Fibroblast of skin of left biceps (primary cell): ENCODE data around the gene ARID5B.
"Not testable (repeated sequence)": the region's sequence is repeated elsewhere in the genome, so short reads cannot be mapped to it uniquely, and the experiment has no call there.

Experiments used
- DNase-seq, 2 experiments: peaks; one replicate each; pipeline ENCODE4 v3.0.0-alpha.2; 2013; ENCODE audit warnings: low read depth in 2 of 2

ARID5B gene

DNA sequence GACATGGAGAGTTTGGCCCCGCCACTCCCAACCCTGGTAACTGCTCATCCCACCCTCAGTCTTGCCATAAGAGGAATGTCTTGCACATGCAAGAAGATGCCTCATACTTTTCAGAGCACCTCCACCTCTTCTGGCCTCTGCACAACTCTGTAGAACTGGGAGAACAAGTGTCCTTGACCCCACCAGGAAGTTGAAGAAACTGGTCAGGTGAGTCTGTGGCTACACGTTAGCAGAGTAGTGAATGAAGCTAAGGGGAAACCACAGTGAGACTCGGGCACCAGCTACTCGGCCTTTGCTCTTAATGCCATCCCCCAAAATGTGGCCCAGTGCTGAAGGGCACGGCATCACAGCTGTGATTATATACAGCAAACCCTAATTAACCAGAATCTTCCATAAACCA, 110.1 kb downstream of the ARID5B start:
- no peak for DNase-seq

DNA sequence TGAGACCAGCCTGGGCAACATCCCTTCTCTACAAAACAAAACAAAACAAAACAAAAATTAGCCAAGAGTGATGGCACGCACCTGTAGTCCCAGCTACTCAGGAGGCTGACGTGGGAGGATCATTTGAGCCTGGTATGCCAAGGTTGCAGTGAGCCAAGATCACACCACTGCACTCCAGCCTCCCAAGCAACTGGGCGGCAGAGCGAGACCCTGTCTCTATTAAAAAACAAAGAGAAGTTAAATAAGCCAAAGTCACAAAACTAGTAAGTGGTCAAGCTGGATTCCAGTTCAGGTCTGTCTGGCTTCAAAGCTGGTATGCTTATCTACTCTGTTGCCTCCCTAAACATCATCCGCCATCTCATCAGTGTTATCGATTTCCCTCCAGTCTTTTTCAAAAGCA, 110.8 kb downstream of the ARID5B start:
- no peak for DNase-seq

- no peak for DNase-seq
Measured at GRCh38 chr10:62014510-62014909, 113.0 kb downstream of the ARID5B start.

DNA sequence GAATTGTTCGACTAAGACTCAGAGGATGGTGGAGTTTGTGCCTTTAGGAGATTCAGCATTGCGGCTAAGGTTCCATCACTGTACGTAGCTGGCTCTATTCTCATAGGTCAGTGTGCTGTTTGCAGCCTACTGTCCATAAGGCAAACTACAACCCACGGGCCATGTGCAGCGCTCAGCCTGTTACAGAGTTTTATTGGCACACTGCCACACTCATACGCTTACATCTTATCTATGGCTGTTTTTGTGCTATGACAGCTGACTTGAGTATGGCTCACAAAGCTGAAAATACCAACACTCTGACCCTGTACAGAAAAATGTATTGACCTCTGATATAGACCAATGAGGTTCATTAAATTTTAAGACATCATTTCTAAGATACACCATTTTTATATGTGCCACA, 114.5 kb downstream of the ARID5B start:
- no peak for DNase-seq

GRCh38 chr10:62016623-62017490, 115.4 kb downstream of the ARID5B start:
- DNase-seq = no peak

- peak in 1 of 2 experiments; percentile 47 for DNase-seq
Measured at GRCh38 chr10:62017491-62017870, 116.0 kb downstream of the ARID5B start.

DNA sequence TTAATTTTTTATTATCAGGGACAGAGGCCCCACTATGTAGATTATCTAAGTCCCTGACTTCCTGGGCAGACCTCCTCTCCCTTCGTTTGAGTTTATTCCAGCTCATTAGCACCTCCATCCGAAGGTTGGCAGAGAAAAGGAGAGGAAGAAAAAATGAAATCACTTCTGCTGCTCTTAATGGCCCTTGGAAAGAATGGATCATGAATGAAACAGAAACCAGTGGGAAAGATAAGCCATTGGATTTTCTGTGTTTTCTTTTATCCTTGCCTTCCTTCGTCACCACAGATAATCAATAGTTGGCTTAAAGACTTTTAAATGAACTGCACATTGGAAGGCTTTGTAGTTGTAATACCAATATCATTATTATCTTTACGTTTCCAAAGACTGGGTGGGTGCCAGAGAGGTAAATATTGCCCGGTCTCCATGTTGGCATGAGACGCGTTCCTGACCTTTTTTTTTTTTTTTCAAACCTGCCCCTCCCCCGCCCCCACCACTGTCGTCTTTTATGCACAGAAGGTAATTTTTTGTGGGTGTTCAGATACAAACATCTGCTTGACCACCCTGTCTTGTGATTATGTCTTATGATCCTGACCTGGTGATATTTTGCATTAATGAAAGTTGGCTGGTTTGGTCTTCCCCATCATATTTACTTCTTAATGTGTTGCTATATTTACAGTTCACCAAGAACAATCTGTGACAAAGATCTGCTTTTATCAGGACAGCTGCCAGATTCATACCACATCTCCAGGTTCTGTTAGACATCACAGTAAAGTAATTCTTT, 116.8 kb downstream of the ARID5B start:
- no peak for DNase-seq

- no peak for DNase-seq
Measured at GRCh38 chr10:62019013-62019684, 117.7 kb downstream of the ARID5B start.

- no peak for DNase-seq
Measured at GRCh38 chr10:62019685-62020359, 118.3 kb downstream of the ARID5B start.

DNA sequence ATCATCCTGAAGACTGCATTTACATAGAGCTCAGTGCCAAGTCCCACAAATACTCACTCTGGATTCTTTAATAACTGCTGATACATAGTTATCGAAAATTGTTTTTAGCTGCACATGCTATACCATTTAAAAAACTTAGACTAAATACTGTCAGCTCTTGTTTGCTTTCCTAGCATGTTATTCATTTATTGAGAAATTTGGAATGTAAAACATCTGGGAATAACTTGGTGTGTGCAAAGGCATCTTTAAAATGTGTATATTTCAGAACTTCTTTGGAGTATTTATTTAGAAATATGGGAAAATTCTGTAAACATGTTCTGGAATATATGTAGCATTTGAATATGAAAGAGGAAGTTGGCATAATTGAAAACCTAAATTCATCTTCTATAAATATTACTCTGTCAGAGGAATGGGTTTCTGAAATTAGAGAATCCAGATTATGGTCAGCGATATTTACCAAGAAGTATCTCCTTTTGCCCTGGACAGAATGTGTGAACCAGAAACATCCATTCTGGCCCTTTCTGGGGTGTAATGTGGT, 119.7 kb downstream of the ARID5B start:
- no peak for DNase-seq

GRCh38 chr10:62021978-62022802, 120.7 kb downstream of the ARID5B start:
- no peak for DNase-seq

GRCh38 chr10:62022830-62023229, 121.3 kb downstream of the ARID5B start:
- DNase-seq = no peak

GRCh38 chr10:62023329-62023728, 121.8 kb downstream of the ARID5B start:
- DNase-seq = no peak

DNA sequence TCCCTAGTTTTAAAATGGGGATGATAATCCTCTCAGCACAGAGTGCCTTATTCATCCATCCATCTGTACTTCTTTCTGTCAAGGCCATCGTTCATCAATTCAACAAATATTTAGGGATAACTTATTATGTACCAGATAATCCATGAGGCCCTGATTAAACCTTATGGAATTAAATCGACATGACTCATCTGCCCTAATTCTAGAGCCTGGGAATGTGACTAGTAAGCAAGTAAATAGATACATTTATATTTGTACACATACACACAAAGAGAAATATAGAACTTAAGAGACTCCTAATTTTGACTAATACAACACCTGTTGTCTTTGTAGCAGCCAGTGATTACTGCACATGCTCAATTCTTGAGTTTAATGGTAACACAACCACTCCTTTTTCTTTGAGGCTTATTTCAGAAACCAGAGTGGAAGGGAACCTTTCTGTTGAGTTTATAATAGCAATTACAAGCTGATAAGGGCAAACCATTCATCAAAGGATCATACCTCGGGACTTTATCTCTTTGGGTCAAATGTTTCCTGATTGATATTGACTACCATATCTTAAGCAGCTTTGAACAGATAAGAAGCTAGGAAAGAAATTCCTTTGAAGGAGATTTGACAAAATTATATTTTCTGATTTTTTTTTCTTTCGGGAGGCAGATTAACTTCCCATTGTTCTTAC, 122.7 kb downstream of the ARID5B start:
- DNase-seq = no peak

DNA sequence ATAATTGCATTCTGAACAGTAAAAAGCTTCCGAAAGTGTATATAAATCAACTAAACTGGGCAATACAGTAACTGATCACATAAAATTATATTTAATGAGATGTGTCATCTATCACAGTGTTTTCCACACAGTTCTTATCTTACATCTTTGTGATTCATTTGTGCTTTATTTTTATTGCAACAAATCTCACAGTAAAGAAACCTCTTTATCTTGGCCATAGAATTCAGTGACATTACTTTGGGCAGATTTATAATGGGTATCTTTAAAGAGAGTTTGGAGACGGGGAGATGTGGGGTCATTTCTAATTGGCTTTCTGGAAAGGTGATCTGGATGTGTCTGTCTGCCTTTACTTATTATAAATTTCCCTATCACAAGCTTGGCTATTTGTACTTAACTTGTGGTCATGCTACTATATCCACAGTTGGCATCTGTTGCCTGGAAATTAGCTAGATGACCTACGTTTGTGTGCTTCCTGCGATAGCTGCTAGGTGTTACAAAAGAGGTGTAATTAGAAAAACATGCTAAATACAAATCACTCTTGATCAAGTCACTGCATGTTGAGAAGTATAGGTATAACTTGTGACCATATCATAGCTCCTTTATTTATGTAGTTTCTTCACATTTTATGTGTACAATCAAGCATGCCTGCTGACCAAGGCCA, 123.8 kb downstream of the ARID5B start:
- DNase-seq = no peak

- no peak for DNase-seq
Measured at GRCh38 chr10:62025901-62026879, 124.7 kb downstream of the ARID5B start.

GRCh38 chr10:62027841-62028501, 126.5 kb downstream of the ARID5B start:
- DNase-seq = no peak

DNA sequence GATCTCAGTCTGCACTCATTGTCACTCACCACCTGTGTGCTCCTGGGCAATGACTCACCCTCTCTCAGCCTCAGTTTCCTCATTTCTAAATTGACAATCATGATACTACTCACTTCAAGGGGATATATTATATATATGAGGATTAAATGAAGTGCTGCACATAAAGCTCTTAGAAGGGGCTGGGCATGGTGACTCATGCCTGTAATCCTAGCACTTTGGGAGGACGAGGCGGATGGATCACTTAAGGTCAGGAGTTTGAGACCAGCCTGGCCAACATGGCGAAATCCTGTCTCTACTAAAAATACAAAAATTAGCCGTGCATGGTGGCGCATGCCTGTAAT, 127.0 kb downstream of the ARID5B start:
- DNase-seq = not testable (repeated sequence)
